GM12878 (cell line): Measurements from ENCODE around the gene WWOX.

Experiments used
- POLR2A ChIP-seq: IDR thresholded peaks from 2 replicates; pipeline ENCODE4 v1.6.1; 2011; ENCODE audit warnings: low read depth, mild to moderate bottlenecking, low read length
- SP1 ChIP-seq: IDR thresholded peaks from one replicate; pipeline ENCODE4 v1.6.1; 2011; ENCODE audit warnings: low read depth, low read length
- STAT3 ChIP-seq: IDR thresholded peaks from 2 replicates; pipeline ENCODE4 v1.6.1; 2011; ENCODE audit warnings: low read depth, low read length, improper control_type of control experiment
- ZZZ3 ChIP-seq: IDR thresholded peaks from 2 replicates; pipeline ENCODE4 v1.6.1; 2011; ENCODE audit warnings: low read depth; ENCODE audit not compliant: control insufficient read depth, insufficient read length

- TF ChIP-seq SP1: no peak
- TF ChIP-seq ZZZ3: no peak
- no peak for TF ChIP-seq STAT3
- TF ChIP-seq POLR2A: no peak
Observed at GRCh38 chr16:78098087-78098486, 1.4 kb upstream of the WWOX start.
